Esophagus muscularis mucosa (tissue), 4 donors: ENCODE measurements around the gene MOB3A. TPM values are rescaled to one million over a fixed set of nuclear protein-coding genes. Genes with fewer than 3 reads are reported as not detected.

Experiments
- DNase-seq: peaks from one replicate; pipeline ENCODE4 v3.0.0-alpha.2; 2017; ENCODE audit errors: extremely low spot score
- H3K27ac ChIP-seq, 4 donors: fragments of 200-600 bp; sonication (generic); replicated peaks in 1 of 4; 1 replicate in 3 of 4; 2 replicates in 1 of 4; pipeline ENCODE4 v1.5.1; 2016 to 2019; ENCODE audit warnings: mild to moderate bottlenecking in 1 of 4
- H3K27me3 ChIP-seq, 4 donors: fragments of 200-600 bp; sonication (generic); one replicate each; pipeline versions ENCODE4 v1.5.1 to v1.6.0; 2016 to 2019
- H3K36me3 ChIP-seq, 4 donors: fragments of 200-600 bp; sonication (generic); one replicate each; pipeline ENCODE4 v1.5.1; 2016 to 2019
- H3K4me1 ChIP-seq, 4 donors: fragments of 200-600 bp; sonication (generic); one replicate each; pipeline ENCODE4 v1.5.1; 2016 to 2019
- H3K4me3 ChIP-seq, 4 donors: fragments of 200-600 bp; sonication (generic); 1 replicate in 2 of 4; 2 replicates in 2 of 4; pipeline ENCODE4 v1.5.1; 2016 to 2019; ENCODE audit warnings: mild to moderate bottlenecking in 4 of 4, moderate library complexity in 1 of 4
- H3K9me3 ChIP-seq, 4 donors: fragments of 200-600 bp; sonication (generic); 1 replicate in 3 of 4; 2 replicates in 1 of 4; pipeline ENCODE4 v1.5.1; 2016 to 2019
- EP300 ChIP-seq: sonication (generic); formaldehyde crosslinking; IDR thresholded peaks from one replicate; pipeline ENCODE4 v1.6.1; 2017; ENCODE audit warnings: antibody characterized with exemption
- POLR2A ChIP-seq: fragments of 450-650 bp; IDR thresholded peaks from one replicate; pipeline ENCODE4 v1.6.1; 2017; ENCODE audit warnings: antibody characterized with exemption, moderate library complexity, mild to moderate bottlenecking, low read depth
- POLR2AphosphoS5 ChIP-seq, 2 donors: sonication (generic); formaldehyde crosslinking; IDR thresholded peaks; one replicate each; pipeline ENCODE4 v1.6.1; 2017; ENCODE audit warnings: antibody characterized with exemption in 2 of 2
- WGBS: methylation state at CpG from one replicate; pipeline ENCODE4 v1.1.5; 2018; 5-methylcytosine and 5-hydroxymethylcytosine counted together
- intact Hi-C: fragments of 100-400 bp; cut with DNase I; formaldehyde crosslinking; loops from one replicate; pipeline ENCODE4 v1.15.1; 2023
- total RNA-seq, 4 donors: library from RNA; depleted of rRNA; stranded (reverse); fragments of >200 nt; gene quantifications; one replicate each; pipeline versions ENCODE4 v1.1.0 to v1.2.1, GENCODE V29; 2016
- TF ChIP-seq, protein P1 (sequence below), 3 experiments: fragments of 200-600 bp in 2 of 3; fragments of 450-650 bp in 1 of 3; sonication (generic) in 2 of 3; IDR thresholded peaks; one replicate each; pipeline ENCODE4 v1.5.1; 2017 to 2019; ENCODE audit warnings: antibody characterized with exemption in 3 of 3, mild to moderate bottlenecking in 2 of 3, moderate library complexity in 1 of 3

MOB3A gene
- total RNA-seq, 4 donors from 2014 or later = 43.6 to 85.2 (median 56.3) TPM

- intact Hi-C loops = no loop called here
- peaks cover 81 to 93% (median 91%) of the 10 kb centered on the region in 4 donors for H3K4me1 ChIP-seq
- H3K27ac ChIP-seq = peak overlapping the region; percentile 99 to 100 (median 100)
- H3K9me3 ChIP-seq = no peaks in the 10 kb centered on the region
- TF ChIP-seq, protein P1, sequence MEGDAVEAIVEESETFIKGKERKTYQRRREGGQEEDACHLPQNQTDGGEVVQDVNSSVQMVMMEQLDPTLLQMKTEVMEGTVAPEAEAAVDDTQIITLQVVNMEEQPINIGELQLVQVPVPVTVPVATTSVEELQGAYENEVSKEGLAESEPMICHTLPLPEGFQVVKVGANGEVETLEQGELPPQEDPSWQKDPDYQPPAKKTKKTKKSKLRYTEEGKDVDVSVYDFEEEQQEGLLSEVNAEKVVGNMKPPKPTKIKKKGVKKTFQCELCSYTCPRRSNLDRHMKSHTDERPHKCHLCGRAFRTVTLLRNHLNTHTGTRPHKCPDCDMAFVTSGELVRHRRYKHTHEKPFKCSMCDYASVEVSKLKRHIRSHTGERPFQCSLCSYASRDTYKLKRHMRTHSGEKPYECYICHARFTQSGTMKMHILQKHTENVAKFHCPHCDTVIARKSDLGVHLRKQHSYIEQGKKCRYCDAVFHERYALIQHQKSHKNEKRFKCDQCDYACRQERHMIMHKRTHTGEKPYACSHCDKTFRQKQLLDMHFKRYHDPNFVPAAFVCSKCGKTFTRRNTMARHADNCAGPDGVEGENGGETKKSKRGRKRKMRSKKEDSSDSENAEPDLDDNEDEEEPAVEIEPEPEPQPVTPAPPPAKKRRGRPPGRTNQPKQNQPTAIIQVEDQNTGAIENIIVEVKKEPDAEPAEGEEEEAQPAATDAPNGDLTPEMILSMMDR (IDR thresholded peaks at IDR 0.05) = no peak
- TF ChIP-seq EP300 (no peak), POLR2AphosphoS5 (IDR thresholded peaks at IDR 0.05) (no peak), POLR2A (no peak)
- no peak for DNase-seq
- 26% methylated on average over 27 of the region's 29 CpGs for WGBS
- peaks cover 51 to 94% (median 88%) of the 10 kb centered on the region in 4 donors for H3K36me3 ChIP-seq
- H3K27me3 ChIP-seq = no peaks in the 10 kb centered on the region
- H3K4me3 ChIP-seq = peak overlapping the region; percentile 40 to 53 (median 43)
These were observed 53.5 kb downstream of the MOB3A start for GRCh38 chr19:2042485-2043250.

DNA sequence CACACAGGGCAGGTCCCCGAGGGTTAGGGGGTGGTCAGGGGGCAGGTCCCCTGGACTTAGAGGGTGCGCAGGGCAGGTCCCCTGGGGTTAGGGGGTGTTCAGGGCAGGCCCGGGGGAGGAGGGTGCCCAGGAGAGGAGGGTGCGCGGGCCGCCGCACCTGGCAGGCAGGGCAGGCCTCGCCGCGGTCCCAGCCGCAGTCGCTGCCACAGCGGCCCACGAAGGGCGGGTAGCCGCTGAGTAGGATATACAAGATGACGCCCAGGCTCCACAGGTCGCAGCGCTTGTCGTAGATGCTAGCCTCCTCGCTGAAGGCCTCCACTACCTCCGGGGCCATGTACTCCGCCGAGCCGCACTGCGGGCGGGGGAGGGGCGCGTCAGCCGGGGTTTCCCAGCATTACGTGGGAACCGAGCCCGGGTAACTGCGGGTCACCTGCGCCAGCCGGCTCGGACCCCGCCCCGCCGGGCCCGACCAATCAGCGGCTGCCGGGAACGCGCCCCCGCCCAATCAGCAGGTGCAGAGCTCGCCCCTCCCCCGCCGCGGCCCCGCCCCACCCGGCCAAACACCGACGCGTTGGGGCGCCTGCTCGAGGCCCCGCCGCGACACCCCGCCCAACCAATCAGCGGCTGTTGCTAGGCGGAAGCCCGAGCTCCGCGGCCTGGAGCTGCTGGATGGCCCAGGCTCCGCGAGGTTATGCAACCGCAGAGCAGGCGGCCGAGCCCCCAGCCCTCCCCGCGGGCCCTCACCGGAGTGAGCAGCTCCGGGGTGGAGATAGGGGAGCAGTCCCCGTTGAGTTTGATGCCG, 54.2 kb downstream of the MOB3A start:
- H3K36me3 ChIP-seq = peaks cover 51 to 87% (median 82%) of the 10 kb centered on the region in 4 donors
- intact Hi-C loops = no loop called here
- H3K27me3 ChIP-seq = no peaks in the 10 kb centered on the region
- WGBS = 34% methylated on average over 21 of the region's 77 CpGs
- TF ChIP-seq, protein P1 (IDR thresholded peaks at IDR 0.05) = no peak
- peak; percentile 83 to 84 for TF ChIP-seq POLR2AphosphoS5 (IDR thresholded peaks at IDR 0.05)
- TF ChIP-seq EP300 = peak; percentile 47
- peak; percentile 16 for TF ChIP-seq POLR2A
- no peaks in the 10 kb centered on the region for H3K9me3 ChIP-seq
- H3K4me3 ChIP-seq = peak overlapping the region; percentile 41 to 53 (median 43)
- H3K27ac ChIP-seq = peak overlapping the region; percentile 99 to 100 (median 100)
- DNase-seq = peak; percentile 99
- H3K4me1 ChIP-seq = peaks cover 73 to 91% (median 87%) of the 10 kb centered on the region in 4 donors

DNA sequence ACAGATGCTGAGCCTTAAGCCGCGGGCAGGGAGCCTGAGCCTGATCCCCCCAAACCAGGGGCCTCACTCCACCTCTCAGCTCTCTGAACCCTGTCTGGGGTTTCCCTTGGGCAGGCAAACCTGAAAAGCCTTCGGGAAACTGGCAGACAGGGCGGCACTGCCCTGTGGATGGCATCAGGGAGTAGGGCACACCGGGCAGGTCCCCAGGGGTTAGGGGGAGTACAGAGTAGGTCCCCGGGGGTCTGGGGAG, 54.8 kb downstream of the MOB3A start:
- Histone ChIP-seq H3K27ac (peak overlapping the region; percentile 99 to 100 (median 100)), H3K9me3 (no peaks in the 10 kb centered on the region), H3K27me3 (no peaks in the 10 kb centered on the region), H3K4me1 (peaks cover 68 to 86% (median 82%) of the 10 kb centered on the region in 4 donors), H3K4me3 (peak overlapping the region; percentile 40 to 50 (median 42)), H3K36me3 (peaks cover 51 to 82% (median 77%) of the 10 kb centered on the region in 4 donors)
- DNase-seq = no peak
- WGBS = 69% methylated on average over 4 of the region's 6 CpGs
- no peak for TF ChIP-seq POLR2A
- TF ChIP-seq, protein P1 (IDR thresholded peaks at IDR 0.05) = no peak
- TF ChIP-seq POLR2AphosphoS5 (IDR thresholded peaks at IDR 0.05) = no peak
- no peak for TF ChIP-seq EP300
- intact Hi-C loops = no loop called here

DNA sequence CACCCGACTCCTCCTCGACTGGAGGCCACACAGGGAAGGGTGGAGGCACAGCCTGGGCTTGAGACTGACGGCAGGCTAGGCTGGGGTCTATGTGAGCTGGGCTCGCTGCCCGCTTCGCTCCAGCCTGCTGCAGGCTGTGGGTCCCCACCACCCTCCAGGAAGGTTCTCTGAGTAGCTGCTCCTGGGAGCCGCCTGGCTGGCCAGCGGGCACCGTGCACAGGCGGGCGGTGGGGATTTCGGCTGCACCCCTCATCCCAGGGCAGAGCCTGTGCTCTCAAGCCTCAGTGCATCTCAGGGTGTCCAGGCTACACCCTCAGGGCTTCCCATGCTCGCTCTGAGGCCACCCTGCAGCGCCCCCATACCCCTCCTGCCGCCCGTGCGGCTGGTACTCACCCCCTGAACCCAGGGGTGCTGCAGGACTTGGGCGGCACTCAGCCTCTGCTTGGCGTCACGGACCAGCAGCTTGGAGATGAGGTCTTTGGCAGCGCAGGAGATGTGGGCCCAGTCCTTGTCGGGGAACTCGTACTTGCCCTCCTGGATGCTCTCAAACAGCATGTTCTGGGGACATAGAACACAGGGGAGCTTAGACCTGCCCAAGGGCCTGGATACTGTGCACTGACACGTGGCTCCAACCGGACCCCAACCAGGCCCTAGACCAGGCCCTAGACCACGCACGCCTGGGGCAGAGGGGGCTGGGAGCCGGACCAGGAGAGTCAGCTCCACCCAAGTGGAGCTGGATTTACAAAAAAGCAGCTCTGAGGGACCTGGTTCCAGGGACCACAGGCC, 55.3 kb downstream of the MOB3A start:
- Histone ChIP-seq H3K27me3 (no peaks in the 10 kb centered on the region), H3K4me1 (peaks cover 62 to 80% (median 77%) of the 10 kb centered on the region in 4 donors), H3K36me3 (peaks cover 45 to 77% (median 72%) of the 10 kb centered on the region in 4 donors), H3K27ac (peak overlapping the region; percentile 99 to 100 (median 100)), H3K4me3 (peak overlapping the region in 3 of 4 donors; percentile 41 to 50 (median 44)), H3K9me3 (peaks cover 0 to 4% (median 2%) of the 10 kb centered on the region in 4 donors)
- DNase-seq = no peak
- intact Hi-C loops = no loop called here
- TF ChIP-seq POLR2AphosphoS5 (IDR thresholded peaks at IDR 0.05) (no peak), EP300 (no peak), POLR2A (no peak)
- TF ChIP-seq, protein P1 (IDR thresholded peaks at IDR 0.05) = no peak
- 98% methylated on average over 8 of the region's 28 CpGs for WGBS
